ENCODE results near the gene SNX8. TPM values are rescaled to one million over a fixed set of nuclear protein-coding genes. Genes with fewer than 3 reads are reported as not detected.

Gene SNX8
- total RNA-seq, 4 donors from 2014 or later, result 6.4 to 28.1 (median 24.8) TPM

DNA sequence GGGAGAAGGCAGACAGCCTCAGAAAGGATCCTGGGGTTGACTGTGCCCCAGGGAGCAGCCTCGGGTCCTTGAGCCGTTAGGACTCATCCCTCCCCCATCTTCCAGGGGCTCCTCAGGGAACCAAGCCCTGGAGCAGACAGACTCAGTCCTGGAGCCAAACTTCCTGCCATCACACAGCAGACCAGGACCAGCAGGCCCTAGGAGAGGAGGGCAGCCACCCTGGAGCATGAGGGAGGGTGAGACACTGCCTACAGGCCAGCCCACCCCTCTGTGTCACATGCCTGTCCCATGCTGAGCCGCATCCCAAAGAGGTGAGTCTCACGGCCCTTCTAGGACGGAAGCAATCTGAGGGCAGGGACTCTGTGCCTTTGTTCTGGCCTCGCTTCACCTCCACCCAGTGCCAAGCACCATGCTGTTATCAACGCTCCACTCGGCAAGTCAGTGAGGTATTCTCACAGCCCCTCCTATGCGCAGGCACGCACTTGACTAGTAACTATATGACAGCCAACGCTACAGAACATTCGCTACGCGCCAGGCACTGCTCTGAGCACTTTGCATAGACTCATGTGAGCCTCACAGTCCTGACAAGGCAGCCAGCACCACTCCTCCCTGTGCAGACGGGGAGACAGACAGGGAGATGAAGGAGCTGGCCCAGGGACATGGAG, 100.6 kb downstream of the SNX8 start:
- no peak overlapping the region for H3K4me3 ChIP-seq
- in situ Hi-C loops (cut with MboI; ENCODE audit: low sequenced_read_pairs in 4 of 4) (loop anchor here in 2 of 4 donors (25.0 kb wide), 2 partner anchors 551 to 626 kb away; partner anchors contain the start of gene ELFN1 (in 1 of the 2)), intact Hi-C loops (cut with DNase I; ENCODE audit: low total_unique reads) (no loop called here)
- no peak for ATAC-seq
- H3K36me3 ChIP-seq, result peaks cover 0 to 77% of the 10 kb centered on the region in 2 donors
- H3K4me1 ChIP-seq, result peaks cover 0 to 7% of the 10 kb centered on the region in 2 donors
- TF ChIP-seq POLR2A (IDR thresholded peaks at IDR 0.05), result no peak
- TF ChIP-seq, protein P1, sequence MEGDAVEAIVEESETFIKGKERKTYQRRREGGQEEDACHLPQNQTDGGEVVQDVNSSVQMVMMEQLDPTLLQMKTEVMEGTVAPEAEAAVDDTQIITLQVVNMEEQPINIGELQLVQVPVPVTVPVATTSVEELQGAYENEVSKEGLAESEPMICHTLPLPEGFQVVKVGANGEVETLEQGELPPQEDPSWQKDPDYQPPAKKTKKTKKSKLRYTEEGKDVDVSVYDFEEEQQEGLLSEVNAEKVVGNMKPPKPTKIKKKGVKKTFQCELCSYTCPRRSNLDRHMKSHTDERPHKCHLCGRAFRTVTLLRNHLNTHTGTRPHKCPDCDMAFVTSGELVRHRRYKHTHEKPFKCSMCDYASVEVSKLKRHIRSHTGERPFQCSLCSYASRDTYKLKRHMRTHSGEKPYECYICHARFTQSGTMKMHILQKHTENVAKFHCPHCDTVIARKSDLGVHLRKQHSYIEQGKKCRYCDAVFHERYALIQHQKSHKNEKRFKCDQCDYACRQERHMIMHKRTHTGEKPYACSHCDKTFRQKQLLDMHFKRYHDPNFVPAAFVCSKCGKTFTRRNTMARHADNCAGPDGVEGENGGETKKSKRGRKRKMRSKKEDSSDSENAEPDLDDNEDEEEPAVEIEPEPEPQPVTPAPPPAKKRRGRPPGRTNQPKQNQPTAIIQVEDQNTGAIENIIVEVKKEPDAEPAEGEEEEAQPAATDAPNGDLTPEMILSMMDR (IDR thresholded peaks at IDR 0.05 in 4 of 5, conservative IDR thresholded peaks at IDR 0.05 in 1 of 5), result no peak
- no peaks in the 10 kb centered on the region for H3K9me3 ChIP-seq
- H3K27me3 ChIP-seq, result no peaks in the 10 kb centered on the region
- DNase-seq, result no peak
- no peak overlapping the region for H3K27ac ChIP-seq

DNA sequence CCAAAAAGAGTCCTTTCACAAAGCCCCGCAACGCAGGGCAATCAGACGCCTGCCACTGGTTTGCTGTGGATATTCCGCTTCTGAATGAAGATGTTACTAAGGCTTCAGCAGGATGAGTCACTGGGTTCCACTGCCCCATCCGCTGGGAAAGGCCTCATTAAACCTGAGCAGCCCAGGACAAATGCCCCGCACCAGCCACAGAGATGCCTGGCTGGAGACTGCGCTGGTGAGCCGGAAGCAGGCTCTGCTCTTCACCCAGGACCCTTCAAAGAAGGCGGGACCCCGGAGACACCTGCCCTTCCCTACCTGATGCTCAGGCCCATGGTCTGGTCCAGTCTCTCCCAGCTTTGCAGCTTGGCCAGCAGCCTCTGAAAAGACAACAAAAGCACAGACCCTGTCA, 101.3 kb downstream of the SNX8 start:
- no peak for ATAC-seq
- Histone ChIP-seq H3K36me3 (peaks cover 0 to 69% of the 10 kb centered on the region in 2 donors), H3K9me3 (no peaks in the 10 kb centered on the region), H3K4me1 (peaks cover 0 to 7% of the 10 kb centered on the region in 2 donors), H3K27me3 (no peaks in the 10 kb centered on the region), H3K4me3 (no peak overlapping the region), H3K27ac (no peak overlapping the region)
- TF ChIP-seq POLR2A (IDR thresholded peaks at IDR 0.05), result no peak
- TF ChIP-seq, protein P1 (IDR thresholded peaks at IDR 0.05 in 4 of 5, conservative IDR thresholded peaks at IDR 0.05 in 1 of 5), result no peak
- in situ Hi-C loops (cut with MboI; ENCODE audit: low sequenced_read_pairs in 4 of 4), result loop anchor here in 2 of 4 donors (25.0 kb wide), 2 partner anchors 551 to 626 kb away; partner anchors contain the start of gene ELFN1 (in 1 of the 2)
- intact Hi-C loops (cut with DNase I; ENCODE audit: low total_unique reads), result no loop called here
- DNase-seq, result no peak

DNA sequence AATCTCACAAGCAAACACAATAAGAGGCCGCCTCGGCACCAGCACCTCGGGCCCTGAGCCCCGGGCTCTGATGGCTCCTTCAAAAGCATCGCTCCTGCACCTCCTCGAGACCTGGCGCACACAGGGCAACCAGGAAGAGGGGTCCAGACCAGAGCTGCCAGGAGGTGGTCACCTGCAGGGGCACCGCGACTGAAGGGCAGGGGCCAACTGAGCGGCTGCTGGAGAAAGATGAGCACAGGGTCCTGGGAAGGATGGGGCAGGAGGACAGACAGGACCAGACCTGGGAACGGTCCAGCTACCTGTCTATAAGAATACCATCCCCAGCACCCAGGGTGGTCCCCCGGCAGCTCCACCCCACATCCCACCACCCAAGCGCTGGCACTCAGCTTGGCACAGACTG, 102.3 kb downstream of the SNX8 start:
- Histone ChIP-seq H3K27me3 (no peaks in the 10 kb centered on the region), H3K9me3 (no peaks in the 10 kb centered on the region), H3K27ac (no peak overlapping the region), H3K4me1 (peaks cover 0 to 7% of the 10 kb centered on the region in 2 donors), H3K36me3 (peaks cover 0 to 59% of the 10 kb centered on the region in 2 donors), H3K4me3 (no peak overlapping the region)
- TF ChIP-seq POLR2A (IDR thresholded peaks at IDR 0.05), result no peak
- TF ChIP-seq, protein P1 (IDR thresholded peaks at IDR 0.05 in 4 of 5, conservative IDR thresholded peaks at IDR 0.05 in 1 of 5), result no peak
- DNase-seq (no peak), ATAC-seq (no peak)
- in situ Hi-C loops (cut with MboI; ENCODE audit: low sequenced_read_pairs in 4 of 4) (loop anchor here in 2 of 4 donors (25.0 kb wide), 2 partner anchors 550 to 625 kb away; partner anchors contain the start of gene ELFN1 (in 1 of the 2)), intact Hi-C loops (cut with DNase I; ENCODE audit: low total_unique reads) (no loop called here)

DNA sequence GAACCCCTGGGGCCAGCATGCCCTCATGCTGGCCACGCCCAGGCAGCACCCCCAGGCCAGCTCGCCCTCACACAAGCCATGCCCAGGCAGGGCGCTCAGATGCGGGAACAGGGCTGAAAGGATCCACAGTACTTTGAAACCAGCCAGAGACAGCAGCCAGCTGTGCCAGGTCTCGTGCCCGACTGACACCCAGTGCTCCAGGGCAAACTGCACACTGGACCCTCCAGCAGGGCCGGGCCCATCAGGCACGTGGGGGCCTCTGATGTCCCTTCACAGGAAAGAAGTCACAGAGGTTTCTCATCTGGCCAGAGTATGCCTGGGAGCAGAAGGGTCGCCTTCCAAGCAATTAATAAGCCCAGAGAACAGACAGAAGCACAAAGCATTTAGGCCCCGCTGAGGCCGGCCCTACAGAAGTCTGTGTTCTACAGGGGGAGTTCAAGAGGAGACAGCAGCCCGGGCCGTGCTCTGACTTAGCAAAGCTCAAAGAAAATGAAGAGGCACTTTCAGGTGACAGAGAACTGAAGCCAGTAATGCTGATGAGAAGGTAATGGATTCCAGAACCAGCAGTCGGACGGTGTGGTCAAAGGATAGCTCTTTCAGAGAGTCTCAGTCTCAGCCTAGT, 102.9 kb downstream of the SNX8 start:
- intact Hi-C loops (cut with DNase I; ENCODE audit: low total_unique reads) (no loop called here), in situ Hi-C loops (cut with MboI; ENCODE audit: low sequenced_read_pairs in 4 of 4) (loop anchor here in 2 of 4 donors (25.0 kb wide), 2 partner anchors 549 to 624 kb away; partner anchors contain the start of gene ELFN1 (in 1 of the 2))
- H3K4me1 ChIP-seq, result peaks cover 0 to 7% of the 10 kb centered on the region in 2 donors
- TF ChIP-seq POLR2A (IDR thresholded peaks at IDR 0.05), result no peak
- TF ChIP-seq, protein P1 (IDR thresholded peaks at IDR 0.05 in 4 of 5, conservative IDR thresholded peaks at IDR 0.05 in 1 of 5), result no peak
- DNase-seq (no peak), ATAC-seq (no peak)
- no peak overlapping the region for H3K27ac ChIP-seq
- H3K4me3 ChIP-seq, result no peak overlapping the region
- peaks cover 0 to 54% of the 10 kb centered on the region in 2 donors for H3K36me3 ChIP-seq
- H3K27me3 ChIP-seq, result no peaks in the 10 kb centered on the region
- H3K9me3 ChIP-seq, result no peaks in the 10 kb centered on the region
